Measurements from ENCODE around the gene ACTRT1.

Gene ACTRT1

DNA sequence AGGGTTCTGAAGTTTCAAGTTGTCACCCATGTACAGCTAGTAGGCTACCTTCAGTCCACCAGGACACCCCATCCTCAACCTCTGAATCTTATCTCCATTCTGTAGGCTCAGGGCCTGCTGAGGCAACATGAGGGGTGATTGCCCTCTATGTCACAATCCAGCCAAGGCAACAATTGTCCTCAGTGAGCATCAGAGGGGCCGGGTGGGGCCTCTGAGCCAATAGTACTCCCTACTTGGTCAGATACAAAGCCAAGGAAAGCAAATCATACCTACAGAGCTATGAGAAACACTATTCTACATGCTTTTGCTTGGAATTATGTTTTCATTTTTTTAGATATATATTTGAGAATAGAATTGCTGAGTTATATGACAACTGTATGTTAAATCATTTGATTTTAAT, at the start of gene ACTRT1:
ACTRT1 (minus strand) TSS at position 101 of the 400 bp plus-strand sequence. CDS start 197 bp downstream, outside the sequence.
- no peak for DNase-seq (ENCODE audit: low spot score)

- no peak for DNase-seq (ENCODE audit: low spot score)
Measured at GRCh38 chrX:128078545-128078944, 26.3 kb upstream of the ACTRT1 start.

DNA sequence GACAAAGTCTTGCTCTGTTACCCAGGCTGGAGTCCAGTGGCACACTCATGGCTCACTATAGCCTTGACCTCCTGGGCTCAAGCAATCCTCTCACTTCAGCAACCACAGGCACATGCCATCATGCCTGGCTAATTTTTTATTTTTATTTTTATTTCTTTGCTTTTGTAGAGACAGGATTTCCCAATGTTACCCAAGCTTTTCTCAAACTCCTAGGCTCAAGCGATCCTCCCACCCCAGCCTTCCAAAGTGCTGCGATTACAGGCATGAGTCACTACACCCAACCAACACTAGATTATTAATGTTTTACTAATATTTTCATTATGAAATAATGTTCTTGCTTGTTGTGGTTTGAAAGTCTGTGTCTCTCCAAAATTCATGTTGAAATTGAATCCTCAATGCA, 5.2 kb upstream of the ACTRT1 start:
- no peak for DNase-seq (ENCODE audit: low spot score)

DNA sequence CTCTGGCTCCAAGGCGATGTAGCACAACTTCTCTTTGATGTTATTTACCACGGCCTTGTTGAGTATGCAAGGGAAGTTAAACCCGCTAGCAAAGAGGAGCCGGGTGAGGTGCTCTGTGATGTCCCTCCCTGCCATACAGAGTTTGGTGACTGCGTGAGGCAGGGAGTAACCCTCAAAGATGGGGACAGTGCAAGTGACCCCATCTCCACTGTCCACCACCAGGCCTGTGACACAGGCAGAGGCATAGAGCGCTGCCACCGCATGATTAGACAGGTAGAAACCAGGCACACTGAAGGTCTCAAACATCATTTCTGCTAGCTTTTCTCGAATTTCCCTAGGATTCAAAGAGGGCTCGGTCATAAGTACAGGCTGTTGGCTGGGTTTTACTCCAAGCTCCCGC, 677 bp downstream of the ACTRT1 start:
- no peak for DNase-seq (ENCODE audit: low spot score)

DNA sequence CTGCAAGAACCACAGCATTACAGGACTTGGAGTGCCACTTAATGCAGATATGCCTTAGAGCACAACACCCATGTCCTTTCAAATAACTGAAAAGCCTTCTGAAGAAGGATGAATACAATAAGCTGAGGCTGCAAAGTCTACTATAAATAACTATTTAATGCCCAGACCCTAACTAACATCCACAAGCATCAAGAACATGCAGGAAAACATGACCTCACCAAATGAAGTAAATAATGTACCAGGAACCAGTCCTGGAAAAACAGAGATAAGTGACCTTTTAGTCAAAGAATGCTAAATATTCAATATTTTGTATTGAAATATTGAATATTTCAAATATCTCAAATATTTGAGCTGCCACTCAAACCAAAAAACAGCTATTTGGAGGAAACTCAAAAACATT, 16.9 kb downstream of the ACTRT1 start:
- DNase-seq (ENCODE audit: low spot score): no peak

GRCh38 chrX:128021566-128021965, 30.6 kb downstream of the ACTRT1 start:
- no peak for DNase-seq (ENCODE audit: low spot score)

GRCh38 chrX:128020701-128021100, 31.5 kb downstream of the ACTRT1 start:
- no peak for DNase-seq (ENCODE audit: low spot score)

GRCh38 chrX:128019218-128019617, 33.0 kb downstream of the ACTRT1 start:
- DNase-seq (ENCODE audit: low spot score): no peak

DNA sequence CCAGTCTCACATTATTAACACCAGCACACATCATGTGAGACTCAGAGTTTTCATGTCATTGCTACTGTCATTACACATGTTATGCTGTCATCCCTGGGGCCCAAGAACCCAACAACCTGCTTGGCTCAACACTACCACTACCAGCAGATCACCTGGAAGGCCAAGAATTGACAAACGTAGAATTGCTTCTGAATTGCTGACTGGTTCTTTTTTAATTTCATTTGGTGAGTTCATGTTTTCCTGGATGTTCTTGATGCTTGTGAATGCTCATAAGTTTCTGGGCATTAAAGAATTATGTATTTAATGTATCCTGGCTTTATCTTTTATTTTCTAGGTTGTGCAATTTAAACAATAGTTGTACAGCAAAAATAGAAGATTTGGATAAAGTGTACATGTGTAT, 40.2 kb downstream of the ACTRT1 start:
- no peak for DNase-seq (ENCODE audit: low spot score)

DNA sequence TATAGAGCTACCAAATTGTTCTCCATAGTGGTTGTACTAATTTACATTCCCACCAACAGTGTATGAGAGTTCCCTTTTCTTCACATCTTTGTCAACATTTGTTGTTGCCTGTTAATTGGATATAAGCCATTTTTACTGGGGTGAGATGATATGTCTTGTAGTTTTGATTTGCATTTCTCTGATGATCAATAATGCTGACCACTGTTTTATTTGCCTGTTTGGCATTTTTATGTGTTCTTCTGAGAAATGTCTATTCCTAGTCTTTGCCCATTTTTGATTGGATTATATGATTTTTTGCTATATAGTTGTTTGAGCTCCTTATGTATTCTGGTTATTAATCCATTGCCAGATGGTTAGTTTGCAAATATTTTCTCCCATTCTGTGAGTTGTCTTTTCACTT, 44.3 kb downstream of the ACTRT1 start:
- DNase-seq (ENCODE audit: low spot score): no peak

Data from GM03348 (cell line).